GM18861 (cell line): Measurements from ENCODE around the gene REM2.

Experiments
- ATAC-seq: cut with Tn5 transposase; IDR thresholded peaks from one replicate; pipeline ENCODE4 v1.9.1; 2021; ENCODE audit not compliant: unreplicated experiment

Gene REM2

DNA sequence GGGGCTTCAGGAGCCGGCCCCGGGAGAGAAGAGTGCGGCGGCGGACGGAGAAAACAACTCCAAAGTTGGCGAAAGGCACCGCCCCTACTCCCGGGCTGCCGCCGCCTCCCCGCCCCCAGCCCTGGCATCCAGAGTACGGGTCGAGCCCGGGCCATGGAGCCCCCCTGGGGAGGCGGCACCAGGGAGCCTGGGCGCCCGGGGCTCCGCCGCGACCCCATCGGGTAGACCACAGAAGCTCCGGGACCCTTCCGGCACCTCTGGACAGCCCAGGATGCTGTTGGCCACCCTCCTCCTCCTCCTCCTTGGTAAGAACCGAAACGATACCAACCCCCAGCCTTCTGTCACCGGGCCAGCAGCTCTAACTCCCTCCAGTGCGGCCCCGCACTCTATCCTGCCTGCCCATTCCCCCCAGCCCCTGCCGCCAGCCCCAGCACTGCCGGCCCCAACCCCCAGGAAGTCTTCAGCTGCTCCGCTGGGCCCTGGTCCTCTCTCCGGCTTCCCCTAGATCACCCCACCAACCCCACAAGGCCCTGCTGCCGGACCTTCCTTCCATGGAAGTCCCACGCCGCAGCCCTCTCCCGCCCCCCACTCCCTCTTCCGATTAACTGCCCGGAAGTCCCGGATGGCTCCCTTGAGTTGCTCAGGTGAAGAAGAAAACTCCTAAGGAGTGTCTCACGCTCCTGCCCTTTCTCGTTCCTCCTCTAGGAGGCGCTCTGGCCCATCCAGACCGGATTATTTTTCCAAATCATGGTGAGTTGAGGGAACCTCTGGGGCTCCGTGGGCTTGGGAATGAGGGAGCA, 10.8 kb upstream of the REM2 start:
- ATAC-seq, result peak; percentile 12

DNA sequence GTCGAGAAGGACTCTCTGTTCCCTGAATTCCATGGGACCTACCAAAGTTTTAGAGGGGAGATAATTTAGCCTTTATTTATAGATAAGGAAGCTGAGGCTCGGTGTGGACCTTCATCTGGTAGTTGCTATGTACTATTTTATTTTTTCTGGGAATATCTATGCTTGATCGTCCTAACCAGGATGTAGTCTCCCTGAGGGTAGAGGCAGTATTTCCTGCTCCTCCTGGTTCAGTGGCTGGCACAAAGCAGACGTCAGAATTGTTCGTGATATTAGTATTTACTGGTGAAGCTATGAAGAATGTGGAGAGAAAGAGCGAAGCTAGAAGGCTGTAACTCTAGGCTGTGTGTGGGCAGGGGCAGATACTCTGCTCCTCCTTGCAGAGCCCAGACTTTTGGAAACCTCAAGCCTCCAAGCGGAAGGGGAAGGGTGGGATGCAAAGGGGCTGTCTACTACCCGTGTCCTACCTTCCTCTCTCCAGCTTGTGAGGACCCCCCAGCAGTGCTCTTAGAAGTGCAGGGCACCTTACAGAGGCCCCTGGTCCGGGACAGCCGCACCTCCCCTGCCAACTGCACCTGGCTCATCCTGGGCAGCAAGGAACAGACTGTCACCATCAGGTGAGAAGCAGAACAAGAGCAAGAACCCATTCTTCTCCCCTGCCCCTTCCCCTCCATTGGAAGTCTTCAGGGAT, 10.0 kb upstream of the REM2 start:
- no peak for ATAC-seq

DNA sequence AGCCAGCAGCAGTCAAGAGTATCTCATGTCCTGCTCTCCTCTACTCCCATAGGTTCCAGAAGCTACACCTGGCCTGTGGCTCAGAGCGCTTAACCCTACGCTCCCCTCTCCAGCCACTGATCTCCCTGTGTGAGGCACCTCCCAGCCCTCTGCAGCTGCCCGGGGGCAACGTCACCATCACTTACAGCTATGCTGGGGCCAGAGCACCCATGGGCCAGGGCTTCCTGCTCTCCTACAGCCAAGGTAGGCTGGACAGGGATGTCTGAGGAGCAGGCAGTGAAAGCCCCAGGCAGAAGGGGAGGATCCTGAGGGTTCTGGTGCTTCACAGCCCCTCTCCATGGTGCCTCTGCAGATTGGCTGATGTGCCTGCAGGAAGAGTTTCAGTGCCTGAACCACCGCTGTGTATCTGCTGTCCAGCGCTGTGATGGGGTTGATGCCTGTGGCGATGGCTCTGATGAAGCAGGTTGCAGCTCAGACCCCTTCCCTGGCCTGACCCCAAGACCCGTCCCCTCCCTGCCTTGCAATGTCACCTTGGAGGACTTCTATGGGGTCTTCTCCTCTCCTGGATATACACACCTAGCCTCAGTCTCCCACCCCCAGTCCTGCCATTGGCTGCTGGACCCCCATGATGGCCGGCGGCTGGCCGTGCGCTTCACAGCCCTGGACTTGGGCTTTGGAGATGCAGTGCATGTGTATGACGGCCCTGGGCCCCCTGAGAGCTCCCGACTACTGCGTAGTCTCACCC, 7.8 kb upstream of the REM2 start:
- no peak for ATAC-seq

GRCh38 chr14:22875748-22876319, 7.2 kb upstream of the REM2 start:
- no peak for ATAC-seq

GRCh38 chr14:22877000-22877501, 6.0 kb upstream of the REM2 start:
- ATAC-seq, result no peak

DNA sequence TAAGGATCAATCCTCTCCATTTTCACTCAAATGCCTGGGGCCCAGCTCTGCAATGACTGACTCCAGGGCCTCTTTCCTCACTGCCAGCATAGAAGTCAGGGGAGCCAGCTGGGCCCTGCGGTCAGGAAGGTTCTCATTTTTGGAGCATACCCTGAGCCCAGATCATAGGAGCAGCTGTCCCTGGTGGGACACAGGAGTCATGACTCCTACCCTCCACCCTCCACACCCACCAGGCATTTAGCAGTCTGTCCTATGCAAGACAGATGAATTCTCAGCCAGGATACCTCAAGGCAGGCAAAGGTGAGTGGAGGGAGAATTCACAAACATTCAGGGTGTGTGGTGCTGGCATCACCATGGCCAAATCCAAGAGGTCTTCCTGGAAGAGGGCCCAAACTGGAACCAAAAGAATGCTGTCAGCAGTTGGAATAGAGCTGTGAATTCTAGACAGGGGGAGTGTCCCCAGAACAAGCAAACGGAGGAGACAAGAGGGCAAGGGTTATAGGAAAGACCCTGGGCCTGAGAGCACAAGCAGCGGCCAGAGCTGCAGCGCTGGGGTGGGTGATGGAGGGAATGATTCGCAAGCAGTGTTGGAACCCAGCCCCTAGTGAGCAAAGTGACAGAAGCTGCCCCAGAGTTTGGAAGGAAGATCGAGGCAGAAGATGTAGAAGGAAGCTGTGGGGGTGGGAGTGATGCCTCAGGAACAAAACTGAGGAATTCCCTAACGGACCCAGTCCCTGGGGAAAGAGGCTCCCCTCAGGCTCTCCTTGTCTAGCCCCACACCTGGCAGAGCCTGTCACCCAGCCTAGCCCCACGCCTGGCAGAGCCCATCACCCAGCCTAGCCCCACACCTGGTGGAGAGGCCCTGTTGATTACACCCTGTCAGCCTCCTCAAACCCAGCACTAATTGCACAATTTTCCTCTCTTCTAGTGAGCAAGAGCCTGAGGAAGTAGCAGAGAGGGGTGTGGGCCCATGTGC, 4.5 kb upstream of the REM2 start:
- no peak for ATAC-seq

GRCh38 chr14:22882064-22882463, 958 bp upstream of the REM2 start:
- no peak for ATAC-seq

- ATAC-seq, result no peak
These were observed 371 bp upstream of the REM2 start for GRCh38 chr14:22882529-22883172.

- ATAC-seq, result no peak
These were observed 1.2 kb downstream of the REM2 start for GRCh38 chr14:22884076-22884737.

- no peak for ATAC-seq
These were observed 1.9 kb downstream of the REM2 start for GRCh38 chr14:22884738-22885523.

GRCh38 chr14:22885975-22886374, 3.0 kb downstream of the REM2 start:
- no peak for ATAC-seq

- ATAC-seq, result peak; percentile 35
These were observed 3.7 kb downstream of the REM2 start for GRCh38 chr14:22886500-22887259.

DNA sequence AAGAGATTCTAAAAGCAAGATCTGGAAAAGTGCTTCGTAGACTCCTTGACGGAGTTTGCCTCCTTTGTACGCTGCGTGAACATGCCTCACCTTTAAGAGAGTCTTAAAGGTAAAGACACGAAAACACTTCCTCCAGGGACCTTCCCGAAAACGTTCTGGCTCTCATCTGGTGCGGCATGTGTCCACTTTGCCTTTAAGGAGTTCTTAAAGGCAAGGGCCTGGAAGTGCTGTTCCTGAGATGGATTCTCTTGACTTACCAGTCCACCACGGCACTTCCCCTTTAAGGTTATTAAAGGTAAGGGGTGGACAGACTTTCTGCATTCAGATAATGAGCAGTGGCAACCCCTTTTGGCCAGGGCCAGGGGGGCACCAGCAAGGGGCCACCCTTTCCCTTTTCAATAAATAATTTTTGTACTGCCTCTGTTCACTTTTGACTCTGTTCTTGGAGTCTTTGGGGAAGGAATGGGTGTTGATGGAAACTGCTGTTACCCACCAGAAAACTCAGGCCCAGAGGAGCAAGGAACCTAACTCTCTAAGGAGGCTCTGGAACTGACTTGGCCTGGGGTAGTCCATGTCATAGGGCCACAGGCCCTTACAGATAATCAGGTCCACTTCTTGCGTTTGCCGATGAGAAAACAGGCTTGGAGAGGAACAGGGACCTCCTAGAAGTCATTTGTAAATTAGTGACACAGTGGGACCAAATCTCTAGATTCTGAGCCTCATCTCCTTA, 4.4 kb downstream of the REM2 start:
- ATAC-seq, result peak; percentile 41

DNA sequence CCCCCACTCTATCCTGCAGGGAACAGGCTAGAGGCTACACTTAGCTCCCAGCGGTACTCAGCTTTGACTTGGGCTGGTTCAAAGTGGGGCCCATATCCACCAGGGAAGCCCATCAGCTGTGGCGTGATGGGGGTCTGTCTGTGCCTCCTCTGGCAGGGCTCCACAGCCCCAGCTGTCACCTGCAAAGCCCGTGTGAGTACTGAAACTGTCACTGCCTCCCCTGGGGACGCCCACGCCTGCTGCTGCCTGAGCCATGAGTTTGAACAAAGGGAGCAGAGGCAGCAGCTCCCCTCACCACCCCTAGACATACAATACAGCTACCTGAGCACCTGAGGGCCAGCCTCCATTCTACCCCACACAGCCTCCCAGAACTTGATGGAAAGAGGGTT, 5.0 kb downstream of the REM2 start:
- ATAC-seq, result peak; percentile 38

- ATAC-seq, result no peak
These were observed 5.6 kb downstream of the REM2 start for GRCh38 chr14:22888662-22889061.

DNA sequence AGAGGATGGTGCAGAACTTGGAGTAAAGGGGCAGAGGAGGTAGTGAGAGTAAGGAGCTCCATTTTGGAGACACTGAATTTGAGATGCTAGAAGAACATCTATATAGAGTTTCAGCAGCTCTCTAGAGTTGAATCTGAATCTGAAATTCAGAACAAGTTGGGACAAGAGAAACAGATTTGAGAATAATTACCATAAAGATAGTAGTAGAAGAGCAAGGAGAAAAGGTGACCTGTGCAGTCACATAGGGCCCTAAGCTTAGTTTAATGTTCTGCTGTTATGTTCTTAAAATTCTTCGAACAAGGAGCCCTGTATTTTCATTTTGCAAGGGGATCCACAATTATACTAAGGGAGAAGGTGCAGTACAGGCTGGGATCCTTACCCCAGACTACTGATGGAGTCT, 7.4 kb downstream of the REM2 start:
- ATAC-seq, result no peak

- no peak for ATAC-seq
These were observed 9.5 kb downstream of the REM2 start for GRCh38 chr14:22892488-22892887.
